HEK293 (cell line): ENCODE data around the gene COMMD4.

Experiments
- CTCF ChIA-PET: fragments of 350-600 bp; formaldehyde crosslinking; extraction: SDS; loops from one replicate; lab custom pipeline; 2021; ENCODE audit warnings: antibody characterized with exemption; lab: Yijun Ruan, JAX
- POLR2A ChIA-PET: fragments of 300-600 bp; formaldehyde crosslinking; extraction: SDS; loops from one replicate; lab custom pipeline; 2020; ENCODE audit warnings: antibody characterized with exemption, inconsistent platforms; lab: Yijun Ruan, JAX
- H3K27ac ChIP-seq: fragments of 200-500 bp; sonication (Bioruptor generic); 2 replicates; pipeline ENCODE4 v1.5.1; 2014; ENCODE audit warnings: low read depth, low read length, control low read depth, inconsistent platforms; ENCODE audit errors: extremely low read depth
- H3K36me3 ChIP-seq, 2 experiments: fragments of 200-500 bp in 1 of 2; sonication (Bioruptor generic) in 1 of 2; 1 replicate in 1 of 2; 2 replicates in 1 of 2; pipeline ENCODE4 v1.5.1; 2014 to 2017; ENCODE audit warnings: inconsistent platforms in 2 of 2, low read length in 2 of 2; ENCODE audit not compliant: control insufficient read depth in 2 of 2, insufficient read depth in 1 of 2
- H3K4me1 ChIP-seq: fragments of 200-500 bp; sonication (Bioruptor generic); 2 replicates; pipeline ENCODE4 v1.5.1; 2014; ENCODE audit warnings: mild to moderate bottlenecking, low read length, inconsistent platforms; ENCODE audit not compliant: control insufficient read depth, insufficient read depth
- H3K4me3 ChIP-seq: 2 replicates; pipeline ENCODE4 v1.5.1; 2011; ENCODE audit warnings: low read depth, mild to moderate bottlenecking, control low read depth, low read length, moderate library complexity
- H3K9me3 ChIP-seq: fragments of 200-500 bp; sonication (Bioruptor generic); 2 replicates; pipeline ENCODE4 v1.5.1; 2014; ENCODE audit warnings: low read depth, low read length, inconsistent platforms; ENCODE audit not compliant: control insufficient read depth, insufficient read depth
- GLIS2 ChIP-seq: fragments of 450-650 bp; formaldehyde crosslinking; IDR thresholded peaks from 2 replicates; pipeline ENCODE4 v1.5.1; 2016; ENCODE audit warnings: missing biosample characterization, missing genetic modification characterization
- KLF8 ChIP-seq: fragments of 450-650 bp; formaldehyde crosslinking; IDR thresholded peaks from 2 replicates; pipeline ENCODE4 v1.5.1; 2016; ENCODE audit warnings: missing biosample characterization, missing genetic modification characterization
- OSR2 ChIP-seq: fragments of 450-650 bp; formaldehyde crosslinking; IDR thresholded peaks from 2 replicates; pipeline ENCODE4 v1.5.1; 2016; ENCODE audit warnings: missing biosample characterization, missing genetic modification characterization
- RBAK ChIP-seq: fragments of 450-650 bp; formaldehyde crosslinking; IDR thresholded peaks from 2 replicates; pipeline ENCODE4 v1.5.1; 2016; ENCODE audit warnings: missing biosample characterization, missing genetic modification characterization
- SALL2 ChIP-seq: fragments of 450-650 bp; formaldehyde crosslinking; IDR thresholded peaks from 2 replicates; pipeline ENCODE4 v1.5.0; 2017; ENCODE audit warnings: missing biosample characterization, mild to moderate bottlenecking, missing genetic modification characterization, borderline replicate concordance
- SCRT2 ChIP-seq: fragments of 450-650 bp; formaldehyde crosslinking; IDR thresholded peaks from 2 replicates; pipeline ENCODE4 v1.5.1; 2016; ENCODE audit warnings: missing biosample characterization, missing genetic modification characterization
- ZBTB20 ChIP-seq: fragments of 450-650 bp; formaldehyde crosslinking; IDR thresholded peaks from 2 replicates; pipeline ENCODE4 v1.5.1; 2016; ENCODE audit warnings: missing biosample characterization, missing genetic modification characterization
- ZBTB8A ChIP-seq: fragments of 450-650 bp; formaldehyde crosslinking; IDR thresholded peaks from 2 replicates; pipeline ENCODE4 v1.5.1; 2016; ENCODE audit warnings: missing biosample characterization, missing genetic modification characterization
- ZNF10 ChIP-seq: fragments of 450-650 bp; formaldehyde crosslinking; IDR thresholded peaks from 2 replicates; pipeline ENCODE4 v1.5.1; 2017; ENCODE audit warnings: missing biosample characterization, missing genetic modification characterization
- ZNF121 ChIP-seq: fragments of 450-650 bp; formaldehyde crosslinking; IDR thresholded peaks from 2 replicates; pipeline ENCODE4 v1.5.1; 2016; ENCODE audit warnings: missing biosample characterization, missing genetic modification characterization
- ZNF132 ChIP-seq: fragments of 450-650 bp; formaldehyde crosslinking; IDR thresholded peaks from 2 replicates; pipeline ENCODE4 v1.5.1; 2017; ENCODE audit warnings: missing biosample characterization, missing genetic modification characterization, borderline replicate concordance
- ZNF174 ChIP-seq: fragments of 450-650 bp; formaldehyde crosslinking; IDR thresholded peaks from 2 replicates; pipeline ENCODE4 v1.5.0; 2017; ENCODE audit warnings: missing biosample characterization, mild to moderate bottlenecking, missing genetic modification characterization
- ZNF202 ChIP-seq: fragments of 450-650 bp; formaldehyde crosslinking; IDR thresholded peaks from 2 replicates; pipeline ENCODE4 v1.5.1; 2016; ENCODE audit warnings: missing biosample characterization, missing genetic modification characterization, borderline replicate concordance
- ZNF37A ChIP-seq: fragments of 450-650 bp; IDR thresholded peaks from 2 replicates; pipeline ENCODE4 v1.5.1; 2018; ENCODE audit warnings: missing biosample characterization, missing genetic modification characterization
- ZNF426 ChIP-seq: fragments of 450-650 bp; formaldehyde crosslinking; IDR thresholded peaks from 2 replicates; pipeline ENCODE4 v1.5.1; 2017; ENCODE audit warnings: missing biosample characterization, missing genetic modification characterization, mild to moderate bottlenecking, inconsistent platforms, moderate library complexity
- ZNF600 ChIP-seq: fragments of 450-650 bp; formaldehyde crosslinking; IDR thresholded peaks from 2 replicates; pipeline ENCODE4 v1.5.1; 2016; ENCODE audit warnings: missing biosample characterization, missing genetic modification characterization
- ZNF629 ChIP-seq: fragments of 450-650 bp; formaldehyde crosslinking; IDR thresholded peaks from 2 replicates; pipeline ENCODE4 v1.5.1; 2017; ENCODE audit warnings: missing biosample characterization, missing genetic modification characterization
- ZNF777 ChIP-seq: fragments of 450-650 bp; formaldehyde crosslinking; IDR thresholded peaks from 2 replicates; pipeline ENCODE4 v1.5.1; 2017; ENCODE audit warnings: missing biosample characterization, missing genetic modification characterization, borderline replicate concordance
- ZSCAN23 ChIP-seq: fragments of 450-650 bp; formaldehyde crosslinking; IDR thresholded peaks from 2 replicates; pipeline ENCODE4 v1.5.1; 2016; ENCODE audit warnings: missing biosample characterization, missing genetic modification characterization
- ZSCAN30 ChIP-seq: fragments of 450-650 bp; IDR thresholded peaks from 2 replicates; pipeline ENCODE4 v1.5.1; 2018; ENCODE audit warnings: missing biosample characterization, mild to moderate bottlenecking, missing genetic modification characterization, moderate library complexity
- ZXDB ChIP-seq: fragments of 450-650 bp; formaldehyde crosslinking; IDR thresholded peaks from 2 replicates; pipeline ENCODE4 v1.5.1; 2016; ENCODE audit warnings: missing biosample characterization, missing genetic modification characterization
- TF ChIP-seq, protein P1 (sequence below): fragments of 450-650 bp; formaldehyde crosslinking; IDR thresholded peaks from 2 replicates; pipeline ENCODE4 v1.5.1; 2016; ENCODE audit warnings: missing biosample characterization, missing genetic modification characterization
- TF ChIP-seq, protein P2 (sequence below): fragments of 450-650 bp; formaldehyde crosslinking; IDR thresholded peaks from 2 replicates; pipeline ENCODE4 v1.5.1; 2016; ENCODE audit warnings: missing biosample characterization, missing genetic modification characterization, borderline replicate concordance
- TF ChIP-seq, protein P3 (sequence below): fragments of 450-650 bp; formaldehyde crosslinking; IDR thresholded peaks from 2 replicates; pipeline ENCODE4 v1.5.1; 2016; ENCODE audit warnings: missing biosample characterization, missing genetic modification characterization
- TF ChIP-seq, protein P4 (sequence below): fragments of 450-650 bp; formaldehyde crosslinking; IDR thresholded peaks from 2 replicates; pipeline ENCODE4 v1.5.1; 2016; ENCODE audit warnings: missing biosample characterization, missing genetic modification characterization

The COMMD4 gene

DNA sequence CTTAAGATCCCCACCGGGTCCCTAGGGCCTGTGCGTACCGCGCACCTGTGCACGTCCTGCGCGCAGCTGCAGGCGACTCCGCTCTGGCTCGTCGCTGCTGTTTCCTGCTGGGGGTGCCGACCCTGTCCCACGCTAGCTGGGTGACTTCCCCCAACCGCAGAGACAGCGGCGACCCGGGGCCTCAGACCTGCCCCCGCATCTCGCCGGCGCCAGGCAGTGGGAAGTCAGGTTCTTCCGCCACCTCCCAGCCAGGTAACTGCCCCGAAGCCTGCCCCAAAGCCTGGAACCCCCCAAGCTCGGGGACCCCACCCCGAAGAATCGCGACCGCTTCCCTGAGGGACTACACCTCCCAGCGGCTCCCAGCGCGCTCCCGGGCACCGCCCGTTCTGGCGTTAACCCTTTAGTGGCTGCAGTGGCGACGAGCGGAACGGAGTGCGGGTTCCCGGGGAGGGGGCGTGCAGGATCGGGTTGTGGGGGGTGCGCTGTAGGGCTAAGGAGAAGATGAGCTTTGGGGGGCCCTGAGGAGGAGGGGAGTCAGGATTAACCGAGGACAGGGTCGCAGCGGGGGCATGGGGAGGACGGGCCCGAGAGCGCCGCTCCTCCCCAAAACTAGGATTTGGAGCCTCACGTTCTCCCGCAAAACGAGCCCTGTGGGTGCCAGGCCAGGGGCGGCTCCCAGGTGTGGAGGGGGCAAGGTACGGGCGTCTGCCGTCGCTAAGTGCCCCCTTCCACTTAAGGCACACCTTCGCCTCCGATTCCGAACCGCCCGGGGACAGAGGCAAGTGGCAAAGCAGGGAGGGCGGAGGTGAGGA is 11.6 kb downstream of the COMMD4 start (continued):
- TF ChIP-seq, protein P1, sequence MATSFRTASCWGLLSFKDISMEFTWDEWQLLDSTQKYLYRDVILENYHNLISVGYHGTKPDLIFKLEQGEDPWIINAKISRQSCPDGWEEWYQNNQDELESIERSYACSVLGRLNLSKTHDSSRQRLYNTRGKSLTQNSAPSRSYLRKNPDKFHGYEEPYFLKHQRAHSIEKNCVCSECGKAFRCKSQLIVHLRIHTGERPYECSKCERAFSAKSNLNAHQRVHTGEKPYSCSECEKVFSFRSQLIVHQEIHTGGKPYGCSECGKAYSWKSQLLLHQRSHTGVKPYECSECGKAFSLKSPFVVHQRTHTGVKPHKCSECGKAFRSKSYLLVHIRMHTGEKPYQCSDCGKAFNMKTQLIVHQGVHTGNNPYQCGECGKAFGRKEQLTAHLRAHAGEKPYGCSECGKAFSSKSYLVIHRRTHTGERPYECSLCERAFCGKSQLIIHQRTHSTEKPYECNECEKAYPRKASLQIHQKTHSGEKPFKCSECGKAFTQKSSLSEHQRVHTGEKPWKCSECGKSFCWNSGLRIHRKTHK (tag by site-specific recombination), result no peak
- 0 out of 2 replicates have a peak, but pooled peaks have one; percentile 7 for TF ChIP-seq ZNF202 (tag by site-specific recombination)
- TF ChIP-seq ZNF600 (tag by site-specific recombination), result peak; percentile 88
- TF ChIP-seq, protein P2, sequence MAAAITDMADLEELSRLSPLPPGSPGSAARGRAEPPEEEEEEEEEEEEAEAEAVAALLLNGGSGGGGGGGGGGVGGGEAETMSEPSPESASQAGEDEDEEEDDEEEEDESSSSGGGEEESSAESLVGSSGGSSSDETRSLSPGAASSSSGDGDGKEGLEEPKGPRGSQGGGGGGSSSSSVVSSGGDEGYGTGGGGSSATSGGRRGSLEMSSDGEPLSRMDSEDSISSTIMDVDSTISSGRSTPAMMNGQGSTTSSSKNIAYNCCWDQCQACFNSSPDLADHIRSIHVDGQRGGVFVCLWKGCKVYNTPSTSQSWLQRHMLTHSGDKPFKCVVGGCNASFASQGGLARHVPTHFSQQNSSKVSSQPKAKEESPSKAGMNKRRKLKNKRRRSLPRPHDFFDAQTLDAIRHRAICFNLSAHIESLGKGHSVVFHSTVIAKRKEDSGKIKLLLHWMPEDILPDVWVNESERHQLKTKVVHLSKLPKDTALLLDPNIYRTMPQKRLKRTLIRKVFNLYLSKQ (tag by site-specific recombination), result peak; percentile 65; the same call in 1 of the 2 replicates
- TF ChIP-seq ZSCAN23 (tag by site-specific recombination), result peak; percentile 74; the same call in 1 of the 2 replicates
- TF ChIP-seq RBAK (tag by site-specific recombination), result 0 out of 2 replicates have a peak, but pooled peaks have one; percentile 21
- no peak for TF ChIP-seq ZNF174 (tag by site-specific recombination)
- no peak for TF ChIP-seq ZNF132
- peak; percentile 99 for TF ChIP-seq ZBTB20
- TF ChIP-seq OSR2 (tag by site-specific recombination), result peak; percentile 37; the same call in 1 of the 2 replicates
- TF ChIP-seq SALL2, result no peak
- TF ChIP-seq ZNF426, result no peak
- TF ChIP-seq ZXDB (tag by site-specific recombination), result peak; percentile 96
- TF ChIP-seq SCRT2 (tag by site-specific recombination), result peak; percentile 30; the same call in 1 of the 2 replicates
- TF ChIP-seq, protein P3, sequence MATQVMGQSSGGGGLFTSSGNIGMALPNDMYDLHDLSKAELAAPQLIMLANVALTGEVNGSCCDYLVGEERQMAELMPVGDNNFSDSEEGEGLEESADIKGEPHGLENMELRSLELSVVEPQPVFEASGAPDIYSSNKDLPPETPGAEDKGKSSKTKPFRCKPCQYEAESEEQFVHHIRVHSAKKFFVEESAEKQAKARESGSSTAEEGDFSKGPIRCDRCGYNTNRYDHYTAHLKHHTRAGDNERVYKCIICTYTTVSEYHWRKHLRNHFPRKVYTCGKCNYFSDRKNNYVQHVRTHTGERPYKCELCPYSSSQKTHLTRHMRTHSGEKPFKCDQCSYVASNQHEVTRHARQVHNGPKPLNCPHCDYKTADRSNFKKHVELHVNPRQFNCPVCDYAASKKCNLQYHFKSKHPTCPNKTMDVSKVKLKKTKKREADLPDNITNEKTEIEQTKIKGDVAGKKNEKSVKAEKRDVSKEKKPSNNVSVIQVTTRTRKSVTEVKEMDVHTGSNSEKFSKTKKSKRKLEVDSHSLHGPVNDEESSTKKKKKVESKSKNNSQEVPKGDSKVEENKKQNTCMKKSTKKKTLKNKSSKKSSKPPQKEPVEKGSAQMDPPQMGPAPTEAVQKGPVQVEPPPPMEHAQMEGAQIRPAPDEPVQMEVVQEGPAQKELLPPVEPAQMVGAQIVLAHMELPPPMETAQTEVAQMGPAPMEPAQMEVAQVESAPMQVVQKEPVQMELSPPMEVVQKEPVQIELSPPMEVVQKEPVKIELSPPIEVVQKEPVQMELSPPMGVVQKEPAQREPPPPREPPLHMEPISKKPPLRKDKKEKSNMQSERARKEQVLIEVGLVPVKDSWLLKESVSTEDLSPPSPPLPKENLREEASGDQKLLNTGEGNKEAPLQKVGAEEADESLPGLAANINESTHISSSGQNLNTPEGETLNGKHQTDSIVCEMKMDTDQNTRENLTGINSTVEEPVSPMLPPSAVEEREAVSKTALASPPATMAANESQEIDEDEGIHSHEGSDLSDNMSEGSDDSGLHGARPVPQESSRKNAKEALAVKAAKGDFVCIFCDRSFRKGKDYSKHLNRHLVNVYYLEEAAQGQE (tag by site-specific recombination), result peak; percentile 23; the same call in 1 of the 2 replicates

DNA sequence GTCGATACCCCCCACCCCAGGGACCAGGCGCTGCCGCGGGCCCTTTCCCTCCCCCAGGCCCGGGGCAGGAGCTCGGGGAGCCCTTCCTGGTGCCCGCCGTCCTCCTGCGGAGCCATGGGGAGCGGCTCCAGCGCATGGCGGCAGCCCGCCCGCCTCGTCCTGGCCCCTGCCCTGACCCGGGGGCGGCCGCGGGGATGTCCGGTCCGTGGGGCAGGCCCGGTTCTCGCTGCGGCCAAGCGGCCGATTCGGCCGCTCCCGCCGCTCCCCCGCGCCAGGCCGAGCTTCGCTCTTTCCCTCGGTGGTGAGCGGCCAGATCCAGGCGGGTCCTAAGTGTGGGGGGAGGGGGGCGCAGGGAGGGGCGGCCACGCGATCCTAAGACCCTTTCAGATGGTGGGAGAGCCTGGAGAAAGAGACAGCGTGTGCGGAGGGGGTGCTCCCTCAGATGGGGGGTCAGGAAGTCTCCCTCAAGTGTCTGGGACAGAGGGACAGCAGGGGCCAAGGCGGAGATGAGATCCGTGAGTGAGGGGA is 12.2 kb downstream of the COMMD4 start:
- Histone ChIP-seq H3K4me3 (peak overlapping the region; percentile 62), H3K4me1 (peaks cover 6% of the 10 kb centered on the region; the same call in 1 of the 2 replicates), H3K9me3 (no peaks in the 10 kb centered on the region), H3K27ac (peak overlapping the region; percentile 88), H3K36me3 (peaks cover 16 to 22% of the 10 kb centered on the region in 2 experiments; a peak in 2 of 3 replicates)
- POLR2A ChIA-PET, result interaction anchor here (0.6 to 3.3 kb wide), 6 partner anchors 9 to 106 kb away, joined by 3 to 31 read pairs (median 4); partner anchors contain the start of genes MAN2C1 and SIN3A
- CTCF ChIA-PET, result interaction anchor here (0.6 to 4.7 kb wide), 4 partner anchors 20 to 1180 kb away, joined by 3 to 33 read pairs (median 4); partner anchors contain the start of gene MAN2C1
- TF ChIP-seq, protein P2 (tag by site-specific recombination), result 0 out of 2 replicates have a peak, but pooled peaks have one; percentile 9
- TF ChIP-seq ZXDB (tag by site-specific recombination) (no peak), ZNF777 (tag by site-specific recombination) (no peak), ZNF121 (tag by site-specific recombination) (no peak), GLIS2 (tag by site-specific recombination) (peak; percentile 68; the same call in 1 of the 2 replicates), ZNF629 (no peak), ZNF37A (tag by site-specific recombination) (no peak), ZSCAN30 (0 out of 2 replicates have a peak, but pooled peaks have one; percentile 28), ZBTB8A (tag by site-specific recombination) (no peak), OSR2 (tag by site-specific recombination) (no peak), ZNF10 (tag by site-specific recombination) (no peak), KLF8 (tag by site-specific recombination) (peak; percentile 5; the same call in 1 of the 2 replicates)
- TF ChIP-seq, protein P4, sequence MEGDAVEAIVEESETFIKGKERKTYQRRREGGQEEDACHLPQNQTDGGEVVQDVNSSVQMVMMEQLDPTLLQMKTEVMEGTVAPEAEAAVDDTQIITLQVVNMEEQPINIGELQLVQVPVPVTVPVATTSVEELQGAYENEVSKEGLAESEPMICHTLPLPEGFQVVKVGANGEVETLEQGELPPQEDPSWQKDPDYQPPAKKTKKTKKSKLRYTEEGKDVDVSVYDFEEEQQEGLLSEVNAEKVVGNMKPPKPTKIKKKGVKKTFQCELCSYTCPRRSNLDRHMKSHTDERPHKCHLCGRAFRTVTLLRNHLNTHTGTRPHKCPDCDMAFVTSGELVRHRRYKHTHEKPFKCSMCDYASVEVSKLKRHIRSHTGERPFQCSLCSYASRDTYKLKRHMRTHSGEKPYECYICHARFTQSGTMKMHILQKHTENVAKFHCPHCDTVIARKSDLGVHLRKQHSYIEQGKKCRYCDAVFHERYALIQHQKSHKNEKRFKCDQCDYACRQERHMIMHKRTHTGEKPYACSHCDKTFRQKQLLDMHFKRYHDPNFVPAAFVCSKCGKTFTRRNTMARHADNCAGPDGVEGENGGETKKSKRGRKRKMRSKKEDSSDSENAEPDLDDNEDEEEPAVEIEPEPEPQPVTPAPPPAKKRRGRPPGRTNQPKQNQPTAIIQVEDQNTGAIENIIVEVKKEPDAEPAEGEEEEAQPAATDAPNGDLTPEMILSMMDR (tag by site-specific recombination), result no peak
